ENCODE results near the gene PTGDS.

DNA sequence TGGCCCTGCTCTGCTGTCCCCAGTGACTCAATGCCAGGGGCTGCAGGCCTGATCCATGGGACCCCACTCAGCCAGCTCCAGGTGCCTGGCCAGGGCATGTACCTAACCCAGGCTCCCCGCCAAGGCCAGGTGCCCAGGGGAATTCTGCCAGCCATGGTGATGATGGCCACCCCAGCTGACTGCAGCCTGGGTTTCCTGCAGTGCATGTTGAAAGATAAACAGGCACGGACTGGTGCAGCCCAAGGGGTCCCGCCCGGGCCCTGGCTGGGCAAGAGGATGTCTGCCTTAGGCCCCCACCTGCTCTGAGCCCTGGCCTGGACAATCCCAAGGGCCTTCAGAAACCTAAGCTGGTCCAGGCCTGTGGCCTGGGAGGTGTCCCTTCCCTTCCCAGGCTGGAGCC is 49.5 kb downstream of the PTGDS start:
- TF ChIP-seq, protein P1, sequence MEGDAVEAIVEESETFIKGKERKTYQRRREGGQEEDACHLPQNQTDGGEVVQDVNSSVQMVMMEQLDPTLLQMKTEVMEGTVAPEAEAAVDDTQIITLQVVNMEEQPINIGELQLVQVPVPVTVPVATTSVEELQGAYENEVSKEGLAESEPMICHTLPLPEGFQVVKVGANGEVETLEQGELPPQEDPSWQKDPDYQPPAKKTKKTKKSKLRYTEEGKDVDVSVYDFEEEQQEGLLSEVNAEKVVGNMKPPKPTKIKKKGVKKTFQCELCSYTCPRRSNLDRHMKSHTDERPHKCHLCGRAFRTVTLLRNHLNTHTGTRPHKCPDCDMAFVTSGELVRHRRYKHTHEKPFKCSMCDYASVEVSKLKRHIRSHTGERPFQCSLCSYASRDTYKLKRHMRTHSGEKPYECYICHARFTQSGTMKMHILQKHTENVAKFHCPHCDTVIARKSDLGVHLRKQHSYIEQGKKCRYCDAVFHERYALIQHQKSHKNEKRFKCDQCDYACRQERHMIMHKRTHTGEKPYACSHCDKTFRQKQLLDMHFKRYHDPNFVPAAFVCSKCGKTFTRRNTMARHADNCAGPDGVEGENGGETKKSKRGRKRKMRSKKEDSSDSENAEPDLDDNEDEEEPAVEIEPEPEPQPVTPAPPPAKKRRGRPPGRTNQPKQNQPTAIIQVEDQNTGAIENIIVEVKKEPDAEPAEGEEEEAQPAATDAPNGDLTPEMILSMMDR (IDR thresholded peaks at IDR 0.05) = no peak
- TF ChIP-seq POLR2A (IDR thresholded peaks at IDR 0.05) = peak in 1 of 2 donors; percentile 28

Data from adrenal gland (tissue), 5 donors.